HepG2 (cell line): Measurements from ENCODE around the gene HSP90AB1. TPM values are rescaled to one million over a fixed set of nuclear protein-coding genes. Genes with fewer than 3 reads are reported as not detected.

Experiments
- ATAC-seq: fragments of 200-7000 bp; cut with Tn5 transposase; 3 replicates; pipeline ENCODE4 v1.9.1; 2020; ENCODE audit warnings: mild to moderate bottlenecking, moderate library complexity
- BruUV-seq: library from RNA; stranded (reverse); fragments of 400-500 nt; replicated peaks from 2 replicates; lab custom pipeline; 2021; lab: Mats Ljungman, UMichigan
- CTCF ChIA-PET: fragments of 300-600 bp; formaldehyde crosslinking; extraction: SDS; loops from one replicate; lab custom pipeline; 2021; ENCODE audit warnings: low total read pairs, inconsistent platforms, low intra/inter-chr PET ratio; lab: Yijun Ruan, JAX
- POLR2A ChIA-PET: fragments of 350-600 bp; sonication (Branson Sonifier 250); formaldehyde crosslinking; loops from one replicate; lab custom pipeline; 2020; ENCODE audit warnings: antibody characterized with exemption, inconsistent platforms; lab: Yijun Ruan, JAX
- DNase-seq: peaks from one replicate; pipeline ENCODE4 v3.0.0-alpha.2; 2015; ENCODE audit warnings: low spot score
- FAIRE-seq: peaks from 3 replicates; lab custom pipeline; 2011; peaks lifted over from hg19 to GRCh38; lab: Jason Lieb, UNC
- H2AFZ ChIP-seq: one replicate; pipeline ENCODE4 v1.6.1; 2011; ENCODE audit warnings: low read length, inconsistent platforms
- H3K27ac ChIP-seq: fragments of 300-600 bp; 3 replicates; pipeline ENCODE4 v1.8.0; 2011; ENCODE audit warnings: mixed run types, mild to moderate bottlenecking, mixed read lengths, low read length, inconsistent platforms; ENCODE audit not compliant: insufficient read depth; ENCODE audit errors: extremely low read length
- H3K27me3 ChIP-seq, 2 experiments: fragments of 200-600 bp in 1 of 2; 2 replicates in 1 of 2; 3 replicates in 1 of 2; pipeline versions ENCODE4 v1.6.0 to v1.8.0; 2011; ENCODE audit warnings: low read length in 2 of 2, mild to moderate bottlenecking in 2 of 2, moderate library complexity in 2 of 2, inconsistent platforms in 1 of 2; ENCODE audit not compliant: insufficient read depth in 2 of 2, control insufficient read depth in 1 of 2
- H3K36me3 ChIP-seq, 2 experiments: fragments of 200-600 bp in 1 of 2; replicated peaks in 1 of 2; 2 replicates in 1 of 2; 3 replicates in 1 of 2; pipeline versions ENCODE4 v1.5.1 to v1.8.0; 2011; ENCODE audit warnings: low read length in 2 of 2, inconsistent platforms in 1 of 2; ENCODE audit not compliant: insufficient read depth in 2 of 2, control insufficient read depth in 1 of 2
- H3K4me1 ChIP-seq: 2 replicates; pipeline ENCODE4 v1.5.1; 2012; ENCODE audit warnings: low read length, inconsistent platforms; ENCODE audit not compliant: insufficient read depth
- H3K4me2 ChIP-seq: 2 replicates; pipeline ENCODE4 v1.6.0; 2011; ENCODE audit warnings: low read depth, low read length, inconsistent platforms
- H3K4me3 ChIP-seq, 3 experiments: fragments of 200-600 bp in 1 of 3; sonication (generic), shearing (Covaris generic) in 1 of 3; replicated peaks in 1 of 3; 2 replicates each; pipeline ENCODE4 v1.5.1; 2011 to 2016; ENCODE audit warnings: low read length in 3 of 3, inconsistent platforms in 2 of 3, low read depth in 2 of 3, mild to moderate bottlenecking in 2 of 3, control low read depth in 1 of 3, mixed read lengths in 1 of 3; ENCODE audit not compliant: insufficient read depth in 1 of 3
- H3K79me2 ChIP-seq: one replicate; pipeline ENCODE4 v1.6.1; 2011; ENCODE audit warnings: low read length, inconsistent platforms; ENCODE audit not compliant: insufficient read depth
- H3K9ac ChIP-seq: 2 replicates; pipeline ENCODE4 v1.6.0; 2011; ENCODE audit warnings: mild to moderate bottlenecking, low read depth, low read length, inconsistent platforms; ENCODE audit not compliant: insufficient read depth
- H3K9me3 ChIP-seq: 2 replicates; pipeline ENCODE4 v1.5.1; 2012; ENCODE audit warnings: mild to moderate bottlenecking, low read length
- H4K20me1 ChIP-seq: 2 replicates; pipeline ENCODE4 v1.6.0; 2011; ENCODE audit warnings: inconsistent platforms, mild to moderate bottlenecking, low read length, moderate library complexity; ENCODE audit not compliant: insufficient read depth
- FOXA1 ChIP-seq, 2 experiments: fragments of 450-650 bp in 1 of 2; sonication (generic) in 1 of 2; formaldehyde crosslinking in 1 of 2; IDR thresholded peaks; 2 replicates each; pipeline versions ENCODE4 v1.4.0 to v1.6.1; 2016 to 2020; ENCODE audit warnings: missing genetic modification reagents in 1 of 2
- HNF4A ChIP-seq: sonication (generic); formaldehyde crosslinking; IDR thresholded peaks from 2 replicates; pipeline ENCODE4 v1.4.0; 2020; ENCODE audit warnings: missing genetic modification reagents
- SNRNP70 ChIP-seq: fragments of 200-400 bp; formaldehyde crosslinking; IDR thresholded peaks from 2 replicates; pipeline ENCODE4 v1.6.1; 2017; ENCODE audit warnings: mild to moderate bottlenecking, low read depth, low read length, moderate library complexity
- ZNF20 ChIP-seq: sonication (generic); formaldehyde crosslinking; IDR thresholded peaks from 2 replicates; pipeline ENCODE4 v1.4.0; 2020; ENCODE audit warnings: mild to moderate bottlenecking, moderate library complexity, missing genetic modification reagents
- ZNF484 ChIP-seq: sonication (generic); formaldehyde crosslinking; IDR thresholded peaks from 2 replicates; pipeline ENCODE4 v1.5.1; 2020; ENCODE audit warnings: mild to moderate bottlenecking, low read depth, missing genetic modification reagents, borderline replicate concordance
- ZNF598 ChIP-seq: sonication (generic); formaldehyde crosslinking; IDR thresholded peaks from 2 replicates; pipeline ENCODE4 v1.5.1; 2020; ENCODE audit warnings: mild to moderate bottlenecking, missing genetic modification reagents, borderline replicate concordance
- WGBS: methylation state at CpG from one replicate; pipeline ENCODE4 v1.1.6; 2017; ENCODE audit warnings: low lambda C conversion rate; 5-methylcytosine and 5-hydroxymethylcytosine counted together
- in situ Hi-C: cut with HindIII; loops from 2 replicates; pipeline ENCODE4 v1.10.0; 2017; ENCODE audit warnings: low pct_unique_long_range_greater_than_20kb; ENCODE audit not compliant: extremely low pct_ligation_motif_present
- intact Hi-C: fragments of 100-400 bp; cut with micrococcal nuclease; formaldehyde crosslinking; loops from one replicate; pipeline ENCODE4 v1.10.0; 2022; ENCODE audit not compliant: unreplicated experiment
- polyA plus RNA-seq, 8 experiments: library from polyadenylated mRNA; depleted of rRNA in 3 of 8; stranded (reverse) in 7 of 8; unstranded in 1 of 8; fragments of >200 nt; fragmentation: Illumina TruSeq in 4 of 8; extraction: Trizol in 4 of 8; gene quantifications; 2 replicates each; pipeline versions ENCODE4 v1.2.1 to v1.2.3, GENCODE V29; 2011 to 2016; ENCODE audit warnings: low read depth in 4 of 8, missing spikeins in 1 of 8, mixed read lengths in 1 of 8; ENCODE audit not compliant: insufficient read depth in 1 of 8
- total RNA-seq, 5 experiments: library from RNA; depleted of rRNA; stranded (reverse); fragments of >200 nt; fragmentation: Illumina TruSeq; extraction: Trizol; gene quantifications; 2 replicates each; pipeline ENCODE4 v1.2.3, GENCODE V29; 2016; ENCODE audit warnings: low read depth in 1 of 5
- TF ChIP-seq, protein P1 (sequence below): sonication (generic); formaldehyde crosslinking; IDR thresholded peaks from 2 replicates; pipeline ENCODE4 v1.5.1; 2020; ENCODE audit warnings: mild to moderate bottlenecking, missing genetic modification reagents, moderate library complexity

Gene HSP90AB1
- total and polyA plus RNA-seq, 2 of the 13 experiments (the other 11 are each of a cell fraction or from before 2014, with no cell fraction given), result 1,325 to 1,472 TPM

DNA sequence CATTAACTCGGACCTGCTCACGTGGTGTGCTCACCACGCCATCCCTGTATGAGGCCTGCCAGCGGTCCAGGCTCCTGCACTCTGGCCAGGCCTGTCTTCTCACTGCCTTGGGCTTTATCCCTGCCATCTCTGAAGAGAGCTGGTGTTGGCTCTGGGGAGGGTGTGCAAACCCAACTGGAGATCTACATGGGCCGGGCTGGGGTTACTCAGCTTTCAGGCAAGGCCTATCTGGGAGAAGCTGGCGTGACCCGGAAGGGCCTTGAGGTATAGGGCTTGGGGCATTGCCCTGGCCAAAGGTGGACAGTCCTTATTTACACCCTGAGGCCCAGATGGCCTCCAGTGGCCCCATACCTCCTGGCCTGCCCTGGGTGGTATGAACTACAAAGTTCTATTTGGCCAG, 18.5 kb upstream of the HSP90AB1 start:
- Histone ChIP-seq H3K9me3 (no peaks in the 10 kb centered on the region), H3K4me2 (no peak overlapping the region), H4K20me1 (no peaks in the 10 kb centered on the region), H3K4me1 (peaks cover 49% of the 10 kb centered on the region), H3K27me3 (no peaks in the 10 kb centered on the region), H3K9ac (no peak overlapping the region), H3K36me3 (peaks cover 11 to 23% of the 10 kb centered on the region in 2 experiments), H3K4me3 (no peak overlapping the region), H3K79me2 (peaks cover 17% of the 10 kb centered on the region), H2AFZ (no peak overlapping the region), H3K27ac (peak overlapping the region; percentile 36)
- TF ChIP-seq SNRNP70 (no peak), ZNF484 (CRISPR knock-in tag) (no peak), HNF4A (peak; percentile 33), ZNF20 (CRISPR knock-in tag) (no peak), ZNF598 (CRISPR knock-in tag) (peak; percentile 50; the same call in 1 of the 2 replicates), FOXA1 (IDR thresholded peaks at IDR 0.05) (no peak), FOXA1 (CRISPR knock-in tag; IDR thresholded peaks at IDR 0.05) (0 out of 2 replicates have a peak, but pooled peaks have one; percentile 28)
- TF ChIP-seq, protein P1, sequence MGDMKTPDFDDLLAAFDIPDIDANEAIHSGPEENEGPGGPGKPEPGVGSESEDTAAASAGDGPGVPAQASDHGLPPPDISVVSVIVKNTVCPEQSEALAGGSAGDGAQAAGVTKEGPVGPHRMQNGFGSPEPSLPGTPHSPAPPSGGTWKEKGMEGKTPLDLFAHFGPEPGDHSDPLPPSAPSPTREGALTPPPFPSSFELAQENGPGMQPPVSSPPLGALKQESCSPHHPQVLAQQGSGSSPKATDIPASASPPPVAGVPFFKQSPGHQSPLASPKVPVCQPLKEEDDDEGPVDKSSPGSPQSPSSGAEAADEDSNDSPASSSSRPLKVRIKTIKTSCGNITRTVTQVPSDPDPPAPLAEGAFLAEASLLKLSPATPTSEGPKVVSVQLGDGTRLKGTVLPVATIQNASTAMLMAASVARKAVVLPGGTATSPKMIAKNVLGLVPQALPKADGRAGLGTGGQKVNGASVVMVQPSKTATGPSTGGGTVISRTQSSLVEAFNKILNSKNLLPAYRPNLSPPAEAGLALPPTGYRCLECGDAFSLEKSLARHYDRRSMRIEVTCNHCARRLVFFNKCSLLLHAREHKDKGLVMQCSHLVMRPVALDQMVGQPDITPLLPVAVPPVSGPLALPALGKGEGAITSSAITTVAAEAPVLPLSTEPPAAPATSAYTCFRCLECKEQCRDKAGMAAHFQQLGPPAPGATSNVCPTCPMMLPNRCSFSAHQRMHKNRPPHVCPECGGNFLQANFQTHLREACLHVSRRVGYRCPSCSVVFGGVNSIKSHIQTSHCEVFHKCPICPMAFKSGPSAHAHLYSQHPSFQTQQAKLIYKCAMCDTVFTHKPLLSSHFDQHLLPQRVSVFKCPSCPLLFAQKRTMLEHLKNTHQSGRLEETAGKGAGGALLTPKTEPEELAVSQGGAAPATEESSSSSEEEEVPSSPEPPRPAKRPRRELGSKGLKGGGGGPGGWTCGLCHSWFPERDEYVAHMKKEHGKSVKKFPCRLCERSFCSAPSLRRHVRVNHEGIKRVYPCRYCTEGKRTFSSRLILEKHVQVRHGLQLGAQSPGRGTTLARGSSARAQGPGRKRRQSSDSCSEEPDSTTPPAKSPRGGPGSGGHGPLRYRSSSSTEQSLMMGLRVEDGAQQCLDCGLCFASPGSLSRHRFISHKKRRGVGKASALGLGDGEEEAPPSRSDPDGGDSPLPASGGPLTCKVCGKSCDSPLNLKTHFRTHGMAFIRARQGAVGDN (CRISPR knock-in tag), result peak; percentile 50
- in situ Hi-C loops (no loop called here), intact Hi-C loops (no loop called here)
- POLR2A ChIA-PET, result interaction anchor here (1.5 kb wide), 1 partner anchor 19 kb away, joined by 5 read pairs; the partner anchor contains the start of gene HSP90AB1
- WGBS, result 80% methylated on average over 7 of the region's 7 CpGs
- ATAC-seq, result no peak; the same call in 2 of the 3 replicates
- FAIRE-seq, result no peak
- CTCF ChIA-PET, result no interaction called here
- no peak for DNase-seq
- no TSS peak for BruUV-seq
